Calu3 (cell line): ENCODE data around the gene TMEM231. TPM values are rescaled to one million over a fixed set of nuclear protein-coding genes. Genes with fewer than 3 reads are reported as not detected.
"Not testable (repeated sequence)": the region's sequence is repeated elsewhere in the genome, so short reads cannot be mapped to it uniquely, and the experiment has no call there.

Experiments
- BruUV-seq: library from RNA; stranded (reverse); fragments of 400-500 nt; replicated peaks from 2 replicates; lab custom pipeline; 2021; lab: Mats Ljungman, UMichigan
- CTCF ChIA-PET: fragments of 300-600 bp; sonication (Branson Sonifier 250); formaldehyde crosslinking; loops from one replicate; lab custom pipeline; 2022; ENCODE audit warnings: antibody characterized with exemption; lab: Charles Lee
- DNase-seq: peaks from one replicate; pipeline ENCODE4 v3.0.0; 2022
- H3K27ac Mint-ChIP-seq: one replicate; pipeline ENCODE4 v1.8.0; 2022; ENCODE audit warnings: mixed read lengths; ENCODE audit not compliant: unreplicated experiment
- H3K27me3 Mint-ChIP-seq: one replicate; pipeline ENCODE4 v1.8.0; 2022; ENCODE audit warnings: mixed read lengths; ENCODE audit not compliant: unreplicated experiment
- H3K36me3 Mint-ChIP-seq: one replicate; pipeline ENCODE4 v1.8.0; 2022; ENCODE audit warnings: mild to moderate bottlenecking, moderate library complexity, mixed read lengths; ENCODE audit not compliant: insufficient read depth, unreplicated experiment
- H3K4me1 Mint-ChIP-seq: one replicate; pipeline ENCODE4 v1.8.0; 2022; ENCODE audit warnings: mild to moderate bottlenecking, low read depth, mixed read lengths; ENCODE audit not compliant: unreplicated experiment
- H3K4me3 Mint-ChIP-seq: one replicate; pipeline ENCODE4 v1.8.0; 2022; ENCODE audit warnings: mild to moderate bottlenecking, low read depth, moderate library complexity, mixed read lengths; ENCODE audit not compliant: unreplicated experiment
- H3K9me3 Mint-ChIP-seq: one replicate; pipeline ENCODE4 v1.8.0; 2022; ENCODE audit warnings: low read depth, mixed read lengths; ENCODE audit not compliant: unreplicated experiment
- intact Hi-C: fragments of 100-400 bp; cut with micrococcal nuclease; formaldehyde crosslinking; loops from one replicate; pipeline ENCODE4 v1.10.0; 2022; ENCODE audit not compliant: unreplicated experiment
- total RNA-seq: library from RNA; stranded (reverse); gene quantifications from 2 replicates; pipeline ENCODE4 v1.2.3, GENCODE V29; 2022
- TF ChIP-seq, protein P1 (sequence below): fragments of 200-600 bp; IDR thresholded peaks from one replicate; pipeline ENCODE4 v1.8.0; 2022; ENCODE audit warnings: antibody characterized with exemption; ENCODE audit not compliant: unreplicated experiment

TMEM231 gene
- total RNA-seq, 1 experiment from 2014 or later, result 17.6 TPM

DNA sequence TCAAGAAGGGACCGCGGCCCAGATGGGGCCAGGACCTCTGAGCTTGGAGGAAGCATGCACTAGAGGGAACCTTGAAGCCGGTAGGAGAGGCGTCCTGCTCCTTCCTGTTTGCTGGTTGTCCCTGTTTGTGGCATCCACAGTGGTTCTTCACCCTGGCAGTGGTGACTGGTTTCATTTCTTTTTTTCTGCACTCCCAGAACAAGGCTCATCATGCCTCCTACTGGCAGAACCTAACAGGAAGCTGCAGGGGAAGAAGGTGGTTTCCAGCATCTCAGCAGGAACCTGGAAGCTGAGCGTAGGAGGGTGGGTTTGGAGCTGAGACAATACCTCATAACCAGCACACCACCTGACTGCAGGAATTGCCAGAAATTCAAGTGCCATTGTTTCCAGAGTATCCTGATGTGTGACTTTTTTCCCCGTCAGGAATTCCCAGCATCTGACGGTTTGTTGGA, 5.8 kb downstream of the TMEM231 start:
- CTCF ChIA-PET, result interaction anchor here (0.6 to 1.3 kb wide), 7 partner anchors 15 to 214 kb away, joined by 3 to 4 read pairs (median 3); no protein-coding TSS in a partner anchor
- BruUV-seq, result no TSS peak
- Mint-ChIP-seq H3K27ac (no peak overlapping the region), H3K4me1 (peaks cover 6% of the 10 kb centered on the region), H3K4me3 (no peak overlapping the region), H3K36me3 (peaks cover 14% of the 10 kb centered on the region), H3K9me3 (no peaks in the 10 kb centered on the region), H3K27me3 (no peaks in the 10 kb centered on the region)
- DNase-seq, result peak; percentile 43
- TF ChIP-seq, protein P1, sequence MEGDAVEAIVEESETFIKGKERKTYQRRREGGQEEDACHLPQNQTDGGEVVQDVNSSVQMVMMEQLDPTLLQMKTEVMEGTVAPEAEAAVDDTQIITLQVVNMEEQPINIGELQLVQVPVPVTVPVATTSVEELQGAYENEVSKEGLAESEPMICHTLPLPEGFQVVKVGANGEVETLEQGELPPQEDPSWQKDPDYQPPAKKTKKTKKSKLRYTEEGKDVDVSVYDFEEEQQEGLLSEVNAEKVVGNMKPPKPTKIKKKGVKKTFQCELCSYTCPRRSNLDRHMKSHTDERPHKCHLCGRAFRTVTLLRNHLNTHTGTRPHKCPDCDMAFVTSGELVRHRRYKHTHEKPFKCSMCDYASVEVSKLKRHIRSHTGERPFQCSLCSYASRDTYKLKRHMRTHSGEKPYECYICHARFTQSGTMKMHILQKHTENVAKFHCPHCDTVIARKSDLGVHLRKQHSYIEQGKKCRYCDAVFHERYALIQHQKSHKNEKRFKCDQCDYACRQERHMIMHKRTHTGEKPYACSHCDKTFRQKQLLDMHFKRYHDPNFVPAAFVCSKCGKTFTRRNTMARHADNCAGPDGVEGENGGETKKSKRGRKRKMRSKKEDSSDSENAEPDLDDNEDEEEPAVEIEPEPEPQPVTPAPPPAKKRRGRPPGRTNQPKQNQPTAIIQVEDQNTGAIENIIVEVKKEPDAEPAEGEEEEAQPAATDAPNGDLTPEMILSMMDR, result peak; percentile 29
- intact Hi-C loops, result no loop called here

DNA sequence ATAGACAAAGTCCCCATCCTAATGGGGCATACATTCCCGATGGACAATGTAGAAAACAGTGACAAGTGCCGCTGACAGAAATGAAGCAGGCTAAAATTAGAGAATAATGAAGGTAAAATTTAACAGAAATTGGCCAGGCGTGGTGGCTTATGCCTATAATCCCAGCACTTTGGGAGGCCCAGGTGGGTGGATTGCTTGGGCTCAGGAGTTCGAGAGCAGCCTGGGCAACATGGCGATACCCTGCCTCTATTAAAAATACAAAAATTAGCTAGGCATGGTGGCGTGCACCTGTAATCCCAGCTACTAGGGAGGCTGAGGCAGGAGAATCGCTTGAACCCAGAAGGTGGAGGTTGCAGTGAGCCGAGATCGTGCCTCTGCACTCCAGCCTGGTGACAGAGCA, 7.6 kb downstream of the TMEM231 start:
- BruUV-seq, H3K36me3 Mint-ChIP-seq, DNase-seq, H3K9me3 Mint-ChIP-seq, CTCF ChIA-PET, H3K4me1 Mint-ChIP-seq, H3K27me3 Mint-ChIP-seq, intact Hi-C loops, H3K4me3 Mint-ChIP-seq, H3K27ac Mint-ChIP-seq: not testable (repeated sequence)

DNA sequence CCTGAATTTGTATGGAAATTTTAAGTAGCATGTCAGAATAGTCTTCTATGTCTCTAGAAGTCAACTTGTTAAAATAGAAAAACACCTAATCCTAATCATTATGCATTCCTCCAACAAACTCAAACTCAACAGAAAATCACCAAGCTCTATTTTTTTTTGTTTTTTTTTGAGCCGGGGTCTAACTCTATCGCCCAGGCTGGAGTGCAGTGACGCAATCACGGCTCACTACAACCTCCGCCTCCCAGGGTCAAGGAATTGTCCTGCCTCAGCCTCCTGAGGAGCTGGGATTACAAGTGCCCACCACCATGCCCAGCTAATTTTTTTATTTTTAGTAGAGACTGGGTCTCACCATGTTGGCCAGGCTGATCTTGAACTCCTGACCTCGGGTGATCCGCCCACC, 9.8 kb downstream of the TMEM231 start:
- CTCF ChIA-PET, result no interaction called here
- no peak for DNase-seq
- TF ChIP-seq, protein P1, result no peak
- Mint-ChIP-seq H3K4me1 (no peaks in the 10 kb centered on the region), H3K36me3 (peaks cover 5% of the 10 kb centered on the region), H3K27ac (no peak overlapping the region), H3K27me3 (no peaks in the 10 kb centered on the region), H3K9me3 (no peaks in the 10 kb centered on the region), H3K4me3 (no peak overlapping the region)
- intact Hi-C loops, result no loop called here
- BruUV-seq, result no TSS peak

DNA sequence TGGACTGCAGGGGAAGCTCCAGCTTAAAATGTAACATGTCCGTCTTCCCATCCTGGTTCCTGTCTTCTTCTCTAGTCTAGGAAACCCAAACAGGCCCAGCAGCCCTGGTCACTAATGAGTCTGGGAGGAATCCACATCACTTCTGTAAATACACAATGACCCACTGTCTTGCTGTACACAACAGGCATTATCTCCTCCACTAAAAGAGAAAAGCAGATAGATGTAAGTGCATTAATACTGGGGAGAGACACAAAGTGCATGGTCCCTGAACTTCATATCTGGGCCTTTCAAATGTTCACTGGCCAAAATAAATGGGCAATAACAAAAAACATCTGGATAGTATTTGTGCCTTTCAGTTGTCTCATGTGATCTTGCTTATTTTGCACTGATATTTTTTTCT, 10.2 kb downstream of the TMEM231 start:
- H3K36me3 Mint-ChIP-seq, H3K4me3 Mint-ChIP-seq, BruUV-seq, H3K27me3 Mint-ChIP-seq, H3K9me3 Mint-ChIP-seq, intact Hi-C loops, CTCF ChIA-PET, DNase-seq, H3K4me1 Mint-ChIP-seq, H3K27ac Mint-ChIP-seq: not testable (repeated sequence)

DNA sequence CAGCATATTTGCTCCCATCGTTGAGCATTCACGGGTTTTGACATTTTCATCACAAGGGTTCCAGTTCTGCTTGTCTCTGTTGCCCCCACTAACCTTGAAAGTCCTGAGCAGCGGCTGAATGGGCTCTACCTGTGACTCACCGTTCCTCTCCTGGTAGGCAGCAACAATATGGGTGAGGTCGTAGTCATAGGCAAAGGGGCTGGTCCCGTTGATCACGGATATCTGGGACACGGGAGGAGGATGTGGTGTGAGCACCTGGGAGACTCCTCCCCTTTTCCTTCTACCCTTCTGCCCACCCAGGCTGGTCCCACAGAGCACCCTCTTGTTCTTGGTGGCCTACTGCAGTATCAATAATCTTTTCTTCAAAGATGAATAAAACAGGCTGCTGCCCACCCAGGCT, 13.6 kb downstream of the TMEM231 start:
- H3K27ac Mint-ChIP-seq, H3K36me3 Mint-ChIP-seq, intact Hi-C loops, H3K27me3 Mint-ChIP-seq, H3K4me1 Mint-ChIP-seq, H3K4me3 Mint-ChIP-seq, DNase-seq, BruUV-seq, H3K9me3 Mint-ChIP-seq: not testable (repeated sequence)
- CTCF ChIA-PET, result interaction anchor here (0.7 kb wide), 1 partner anchor 9 kb away, joined by 3 read pairs; no protein-coding TSS in a partner anchor

DNA sequence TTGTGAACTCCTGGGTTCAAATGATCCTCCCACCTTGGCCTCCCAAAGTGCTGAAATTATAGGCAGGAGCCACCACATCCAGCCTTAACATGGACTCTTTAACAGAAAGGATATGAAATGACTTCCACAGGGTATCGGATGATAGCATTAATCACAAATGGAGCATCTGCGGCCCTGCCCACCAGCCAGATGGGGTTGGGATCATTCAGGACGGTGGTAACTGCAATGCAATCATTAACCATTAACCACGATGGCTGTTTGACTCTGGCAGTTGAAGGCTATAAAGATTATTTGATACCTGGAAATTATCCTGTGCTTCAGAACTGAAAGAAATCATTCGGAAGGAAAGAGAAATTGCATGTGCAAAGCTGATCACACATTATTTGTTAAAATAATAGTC, 14.8 kb downstream of the TMEM231 start:
- BruUV-seq, result no TSS peak
- H3K4me3 Mint-ChIP-seq, result no peak overlapping the region
- H3K9me3 Mint-ChIP-seq, result no peaks in the 10 kb centered on the region
- intact Hi-C loops, result no loop called here
- CTCF ChIA-PET, result no interaction called here
- H3K27ac Mint-ChIP-seq, result no peak overlapping the region
- H3K27me3 Mint-ChIP-seq, result no peaks in the 10 kb centered on the region
- peaks cover 5% of the 10 kb centered on the region for H3K36me3 Mint-ChIP-seq
- no peaks in the 10 kb centered on the region for H3K4me1 Mint-ChIP-seq
- DNase-seq, result no peak
- TF ChIP-seq, protein P1, result no peak

DNA sequence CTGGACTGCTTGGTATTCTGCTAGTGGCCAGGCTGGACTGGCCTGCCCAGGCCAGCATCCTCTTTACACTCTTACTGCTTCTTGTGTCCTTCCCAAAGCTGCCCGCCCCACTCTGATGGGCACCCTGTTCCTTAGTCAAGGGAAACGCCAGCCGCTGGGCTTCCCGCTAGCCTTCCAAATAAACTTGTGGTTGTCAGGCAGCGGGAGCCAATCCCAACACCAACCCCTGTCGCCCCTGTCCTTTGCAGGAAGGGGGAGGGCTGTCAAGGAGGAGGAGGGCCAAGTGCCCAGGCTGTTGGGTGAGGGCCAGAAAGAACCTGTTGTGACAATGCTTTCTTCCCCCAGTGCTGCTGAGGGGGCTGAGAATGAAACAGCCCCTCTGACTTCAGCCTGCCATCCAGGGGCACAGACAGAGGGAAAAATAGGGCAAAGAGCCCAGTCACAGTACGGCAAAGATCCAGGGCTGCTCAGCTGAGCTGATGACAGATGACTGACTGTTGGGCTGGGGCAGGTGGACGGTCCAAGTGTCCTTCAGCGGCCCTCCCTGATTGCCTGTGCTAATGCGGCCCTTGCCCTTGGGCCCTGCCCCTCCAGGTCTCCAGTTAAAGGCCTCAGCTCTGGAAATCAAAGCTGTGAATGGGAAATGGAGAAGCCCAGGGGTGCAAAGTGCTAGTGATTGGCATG, 17.0 kb downstream of the TMEM231 start:
- CTCF ChIA-PET, result not testable (repeated sequence)

More for the DNA sequence above, 17.0 kb downstream of the TMEM231 start:
- intact Hi-C loops, H3K4me1 Mint-ChIP-seq, H3K9me3 Mint-ChIP-seq, H3K27me3 Mint-ChIP-seq, H3K27ac Mint-ChIP-seq, BruUV-seq, H3K36me3 Mint-ChIP-seq, DNase-seq, H3K4me3 Mint-ChIP-seq: not testable (repeated sequence)
